Astrocyte (in vitro differentiated cells and primary cell): ENCODE data around the gene LHX1. TPM values are rescaled to one million over a fixed set of nuclear protein-coding genes. Genes with fewer than 3 reads are reported as not detected.
A peak's percentile ranks its signal among the peaks of the same experiment; 100 is the strongest.

Source experiments
- DNase-seq: peaks from one replicate; pipeline ENCODE4 v3.0.0-alpha.2; 2010; ENCODE audit warnings: low read depth
- FAIRE-seq: peaks from 2 replicates; lab custom pipeline; 2011; peaks lifted over from hg19 to GRCh38; lab: Jason Lieb, UNC
- H2AFZ ChIP-seq: 2 replicates; pipeline ENCODE4 v1.6.0; 2012; ENCODE audit warnings: low read depth, low read length, inconsistent platforms
- H3K27ac ChIP-seq: 2 replicates; pipeline ENCODE4 v1.5.1; 2011; ENCODE audit warnings: low read depth, low read length, inconsistent platforms
- H3K27me3 ChIP-seq: 2 replicates; pipeline ENCODE4 v1.6.0; 2011; ENCODE audit warnings: low read length, inconsistent platforms; ENCODE audit not compliant: insufficient read depth
- H3K36me3 ChIP-seq: 2 replicates; pipeline ENCODE4 v1.5.1; 2011; ENCODE audit warnings: low read length, inconsistent platforms; ENCODE audit not compliant: insufficient read depth
- H3K4me1 ChIP-seq: 2 replicates; pipeline ENCODE4 v1.5.1; 2011; ENCODE audit warnings: low read length, inconsistent platforms; ENCODE audit not compliant: insufficient read depth
- H3K4me2 ChIP-seq: 2 replicates; pipeline ENCODE4 v1.6.0; 2012; ENCODE audit warnings: low read length, inconsistent platforms
- H3K4me3 ChIP-seq: 2 replicates; pipeline ENCODE4 v1.5.1; 2011; ENCODE audit warnings: low read depth, mild to moderate bottlenecking, low read length, inconsistent platforms; ENCODE audit not compliant: insufficient read depth
- H3K79me2 ChIP-seq: 2 replicates; pipeline ENCODE4 v1.6.0; 2012; ENCODE audit warnings: mild to moderate bottlenecking, low read length, inconsistent platforms; ENCODE audit not compliant: insufficient read depth
- H3K9ac ChIP-seq: 2 replicates; pipeline ENCODE4 v1.6.0; 2012; ENCODE audit warnings: mild to moderate bottlenecking, low read length, inconsistent platforms
- H3K9me3 ChIP-seq: 2 replicates; pipeline ENCODE4 v1.5.1; 2012; ENCODE audit warnings: low read depth, mild to moderate bottlenecking, low read length, inconsistent platforms; ENCODE audit not compliant: insufficient read depth
- H4K20me1 ChIP-seq: 2 replicates; pipeline ENCODE4 v1.6.0; 2012; ENCODE audit warnings: low read length, inconsistent platforms; ENCODE audit not compliant: insufficient read depth
- H3K27ac Mint-ChIP-seq: one replicate; pipeline ENCODE4 v1.8.0; 2021; ENCODE audit warnings: mild to moderate bottlenecking, mixed read lengths; ENCODE audit not compliant: unreplicated experiment
- H3K27me3 Mint-ChIP-seq: one replicate; pipeline ENCODE4 v1.8.0; 2021; ENCODE audit warnings: low read depth, mixed read lengths; ENCODE audit not compliant: unreplicated experiment
- H3K36me3 Mint-ChIP-seq: one replicate; pipeline ENCODE4 v1.8.0; 2021; ENCODE audit warnings: low read depth, mixed read lengths; ENCODE audit not compliant: unreplicated experiment
- H3K4me1 Mint-ChIP-seq: one replicate; pipeline ENCODE4 v1.8.0; 2021; ENCODE audit warnings: low read depth, mixed read lengths; ENCODE audit not compliant: unreplicated experiment
- H3K4me3 Mint-ChIP-seq: one replicate; pipeline ENCODE4 v1.8.0; 2021; ENCODE audit warnings: mild to moderate bottlenecking, moderate library complexity, mixed read lengths; ENCODE audit not compliant: unreplicated experiment
- H3K9me3 Mint-ChIP-seq: one replicate; pipeline ENCODE4 v1.8.0; 2021; ENCODE audit warnings: mild to moderate bottlenecking, mixed read lengths; ENCODE audit not compliant: unreplicated experiment
- CTCF ChIP-seq: IDR thresholded peaks from 2 replicates; pipeline ENCODE4 v1.5.1; 2011; ENCODE audit warnings: low read depth, mild to moderate bottlenecking, inconsistent platforms, low read length, moderate library complexity; ENCODE audit not compliant: insufficient read depth
- EZH2 ChIP-seq: IDR thresholded peaks from 2 replicates; pipeline ENCODE4 v1.6.1; 2012; ENCODE audit warnings: mild to moderate bottlenecking, low read length, inconsistent platforms; ENCODE audit not compliant: insufficient read depth
- total RNA-seq: library from RNA; stranded (reverse); gene quantifications from 2 replicates; pipeline ENCODE4 v1.2.1, GENCODE V29; 2021

Gene LHX1
- total RNA-seq, 1 donor from 2014 or later = 10.8 TPM

GRCh38 chr17:36913132-36913531 lies 24.1 kb upstream of the LHX1 start:
- DNase-seq (no peak), FAIRE-seq (no peak)
- H3K27me3 Mint-ChIP-seq = peaks cover 16% of the 10 kb centered on the region
- Histone ChIP-seq H3K9me3 (no peaks in the 10 kb centered on the region), H4K20me1 (no peaks in the 10 kb centered on the region), H3K4me1 (peaks cover 3% of the 10 kb centered on the region), H3K36me3 (no peaks in the 10 kb centered on the region), H3K9ac (no peak overlapping the region), H2AFZ (no peak overlapping the region), H3K4me3 (no peak overlapping the region), H3K4me2 (no peak overlapping the region), H3K27me3 (peaks cover 5% of the 10 kb centered on the region), H3K79me2 (no peaks in the 10 kb centered on the region), H3K27ac (no peak overlapping the region)
- no peaks in the 10 kb centered on the region for H3K36me3 Mint-ChIP-seq
- H3K27ac Mint-ChIP-seq = no peak overlapping the region
- H3K4me1 Mint-ChIP-seq = peaks cover 7% of the 10 kb centered on the region
- no peak overlapping the region for H3K4me3 Mint-ChIP-seq
- no peak for TF ChIP-seq CTCF
- TF ChIP-seq EZH2 = no peak
- no peaks in the 10 kb centered on the region for H3K9me3 Mint-ChIP-seq

- TF ChIP-seq CTCF (no peak), EZH2 (no peak)
- no peaks in the 10 kb centered on the region for H3K9me3 ChIP-seq
- Mint-ChIP-seq H3K9me3 (no peaks in the 10 kb centered on the region), H3K4me3 (no peak overlapping the region), H3K4me1 (peaks cover 44% of the 10 kb centered on the region), H3K36me3 (no peaks in the 10 kb centered on the region), H3K27ac (peak overlapping the region; percentile 47), H3K27me3 (no peaks in the 10 kb centered on the region)
- H2AFZ ChIP-seq = peak overlapping the region; percentile 78
- H3K27me3 ChIP-seq = no peaks in the 10 kb centered on the region
- peak overlapping the region; percentile 7 for H3K9ac ChIP-seq
- H3K4me1 ChIP-seq = peaks cover 40% of the 10 kb centered on the region
- no peaks in the 10 kb centered on the region for H3K36me3 ChIP-seq
- no peak for FAIRE-seq
- H4K20me1 ChIP-seq = no peaks in the 10 kb centered on the region
- no peak overlapping the region for H3K27ac ChIP-seq
- H3K79me2 ChIP-seq = no peaks in the 10 kb centered on the region
- peak overlapping the region; percentile 34 for H3K4me2 ChIP-seq
- no peak overlapping the region for H3K4me3 ChIP-seq
- peak; percentile 69 for DNase-seq
Measured at GRCh38 chr17:36918211-36918691, 19.0 kb upstream of the LHX1 start.

GRCh38 chr17:36919407-36919968 lies 17.8 kb upstream of the LHX1 start:
- Histone ChIP-seq H3K27me3 (no peaks in the 10 kb centered on the region), H3K27ac (no peak overlapping the region), H3K9me3 (no peaks in the 10 kb centered on the region), H3K79me2 (no peaks in the 10 kb centered on the region), H4K20me1 (no peaks in the 10 kb centered on the region), H3K9ac (peak overlapping the region; percentile 74), H3K4me1 (peaks cover 52% of the 10 kb centered on the region), H3K4me2 (no peak overlapping the region), H3K36me3 (no peaks in the 10 kb centered on the region), H2AFZ (peak overlapping the region; percentile 69), H3K4me3 (no peak overlapping the region)
- no peaks in the 10 kb centered on the region for H3K9me3 Mint-ChIP-seq
- TF ChIP-seq EZH2 = no peak
- TF ChIP-seq CTCF = no peak
- H3K4me1 Mint-ChIP-seq = peaks cover 48% of the 10 kb centered on the region
- DNase-seq (no peak), FAIRE-seq (no peak)
- H3K36me3 Mint-ChIP-seq = no peaks in the 10 kb centered on the region
- no peak overlapping the region for H3K4me3 Mint-ChIP-seq
- peak overlapping the region; percentile 47 for H3K27ac Mint-ChIP-seq
- H3K27me3 Mint-ChIP-seq = no peaks in the 10 kb centered on the region
